ENCODE results near the gene SIMC1. TPM values are rescaled to one million over a fixed set of nuclear protein-coding genes. Genes with fewer than 3 reads are reported as not detected.

The SIMC1 gene
- total RNA-seq, 1 donor from 2014 or later = 11.5 TPM

GRCh38 chr5:176342158-176342483, 103.9 kb downstream of the SIMC1 start:
- no peak overlapping the region for H3K4me3 ChIP-seq (ENCODE audit: low read depth, low read length)
- no peak for TF ChIP-seq CTCF (IDR thresholded peaks at IDR 0.05; ENCODE audit: insufficient read depth, low read length, poor library complexity, severe bottlenecking)
- peaks cover 3% of the 10 kb centered on the region for H3K36me3 ChIP-seq (ENCODE audit: control insufficient read depth, insufficient read depth, low read length)
- no peaks in the 10 kb centered on the region for H3K27me3 ChIP-seq (ENCODE audit: control insufficient read depth, insufficient read depth, low read length)
- no peak for DNase-seq (ENCODE audit: low read depth)

GRCh38 chr5:176342766-176343458, 104.7 kb downstream of the SIMC1 start:
- H3K36me3 ChIP-seq (ENCODE audit: control insufficient read depth, insufficient read depth, low read length) = peaks cover 4% of the 10 kb centered on the region
- DNase-seq (ENCODE audit: low read depth) = no peak
- H3K27me3 ChIP-seq (ENCODE audit: control insufficient read depth, insufficient read depth, low read length) = no peaks in the 10 kb centered on the region
- TF ChIP-seq CTCF (IDR thresholded peaks at IDR 0.05; ENCODE audit: insufficient read depth, low read length, poor library complexity, severe bottlenecking) = no peak
- H3K4me3 ChIP-seq (ENCODE audit: low read depth, low read length) = no peak overlapping the region

DNA sequence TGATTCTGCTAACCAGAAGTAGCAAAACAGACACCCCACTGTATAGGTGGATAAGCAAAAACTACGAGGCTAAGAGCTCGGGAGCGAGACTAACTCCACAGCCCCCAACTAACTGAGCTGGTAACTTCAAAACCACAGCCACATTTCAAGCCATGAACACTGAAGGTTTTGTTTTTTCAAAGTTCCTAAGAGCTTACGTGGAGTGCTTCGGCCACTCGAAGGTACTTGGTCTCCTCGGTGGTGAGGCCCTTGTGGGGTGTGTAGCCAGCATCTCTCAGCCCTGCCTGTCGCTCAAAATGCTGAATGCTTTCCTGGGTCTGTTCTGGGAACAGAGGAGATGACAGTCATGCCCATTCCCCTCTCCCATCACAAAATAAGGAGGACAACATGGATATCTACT, 112.2 kb downstream of the SIMC1 start:
- Histone ChIP-seq H3K36me3 (ENCODE audit: control insufficient read depth, insufficient read depth, low read length) (peaks cover 6% of the 10 kb centered on the region), H3K4me3 (ENCODE audit: low read depth, low read length) (no peak overlapping the region), H3K27me3 (ENCODE audit: control insufficient read depth, insufficient read depth, low read length) (no peaks in the 10 kb centered on the region)
- DNase-seq (ENCODE audit: low read depth) = no peak
- no peak for TF ChIP-seq CTCF (IDR thresholded peaks at IDR 0.05; ENCODE audit: insufficient read depth, low read length, poor library complexity, severe bottlenecking)

DNA sequence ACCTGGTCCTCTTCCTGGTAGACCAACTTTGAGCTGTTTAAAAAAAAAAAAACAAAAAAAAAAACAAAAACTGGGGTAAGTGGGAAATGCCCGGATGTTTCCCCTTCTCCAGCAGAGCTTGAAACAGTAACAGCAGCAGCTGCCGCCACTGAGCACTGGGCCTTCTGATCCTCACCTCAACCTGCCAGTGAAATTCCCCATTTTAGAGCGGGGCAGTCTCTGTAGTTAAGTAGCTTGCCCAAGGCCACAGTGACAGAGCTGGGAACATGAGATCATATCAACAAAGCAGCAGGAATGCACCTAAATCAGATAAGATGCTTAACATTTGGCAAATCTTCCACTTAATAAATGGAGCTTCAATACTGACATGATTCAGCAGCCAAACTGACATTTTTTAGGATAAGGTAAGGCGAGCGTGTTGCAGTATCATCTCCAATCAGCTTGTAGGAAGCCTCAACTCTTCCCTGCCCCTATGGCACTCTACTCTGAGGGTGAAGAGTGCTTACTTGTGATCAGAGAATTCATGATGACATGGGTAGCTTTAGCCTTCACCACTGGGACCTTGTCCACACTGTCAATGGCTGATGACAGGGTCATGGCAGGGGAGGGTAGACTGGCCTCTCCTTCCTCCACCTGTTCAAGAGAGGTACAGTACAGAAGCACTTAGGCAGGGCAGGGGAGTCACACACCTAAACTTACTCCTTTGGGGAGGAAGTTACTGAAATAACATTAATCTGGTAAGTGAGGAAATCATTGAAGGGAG, 114.1 kb downstream of the SIMC1 start:
- Histone ChIP-seq H3K27me3 (ENCODE audit: control insufficient read depth, insufficient read depth, low read length) (no peaks in the 10 kb centered on the region), H3K36me3 (ENCODE audit: control insufficient read depth, insufficient read depth, low read length) (peaks cover 5% of the 10 kb centered on the region), H3K4me3 (ENCODE audit: low read depth, low read length) (no peak overlapping the region)
- no peak for DNase-seq (ENCODE audit: low read depth)
- TF ChIP-seq CTCF (IDR thresholded peaks at IDR 0.05; ENCODE audit: insufficient read depth, low read length, poor library complexity, severe bottlenecking) = no peak

DNA sequence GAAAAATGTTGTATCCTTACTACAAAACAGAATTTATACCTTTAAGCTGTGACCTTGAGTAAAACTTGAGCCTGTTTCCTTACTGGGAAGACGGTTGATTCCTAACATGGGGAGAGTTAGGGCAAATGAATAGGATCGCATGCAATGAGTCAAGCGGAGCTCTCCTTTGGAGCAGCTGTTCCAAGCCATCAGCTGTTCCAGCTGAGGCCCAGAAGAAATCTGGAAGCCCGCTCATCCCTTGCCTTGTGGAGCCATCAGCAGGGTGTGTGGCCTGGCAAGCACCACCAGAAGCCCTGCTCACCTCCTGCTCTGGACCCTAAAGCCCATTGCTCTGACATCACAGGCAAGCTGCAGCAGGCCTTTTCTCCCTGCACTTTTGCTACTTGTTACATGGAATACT, 115.3 kb downstream of the SIMC1 start:
- Histone ChIP-seq H3K4me3 (ENCODE audit: low read depth, low read length) (no peak overlapping the region), H3K27me3 (ENCODE audit: control insufficient read depth, insufficient read depth, low read length) (no peaks in the 10 kb centered on the region), H3K36me3 (ENCODE audit: control insufficient read depth, insufficient read depth, low read length) (peaks cover 3% of the 10 kb centered on the region)
- DNase-seq (ENCODE audit: low read depth) = no peak
- no peak for TF ChIP-seq CTCF (IDR thresholded peaks at IDR 0.05; ENCODE audit: insufficient read depth, low read length, poor library complexity, severe bottlenecking)
